GM11168 (cell line): Measurements from ENCODE around the gene CYP3A5.
"Not testable (repeated sequence)": the region's sequence is repeated elsewhere in the genome, so short reads cannot be mapped to it uniquely, and the experiment has no call there.

Experiments used
- in situ Hi-C: fragments of 300-500 bp; cut with MboI; formaldehyde crosslinking; loops from one replicate; pipeline ENCODE4 v1.12.0; 2022; ENCODE audit warnings: low sequenced_read_pairs; ENCODE audit not compliant: unreplicated experiment

Gene CYP3A5

DNA sequence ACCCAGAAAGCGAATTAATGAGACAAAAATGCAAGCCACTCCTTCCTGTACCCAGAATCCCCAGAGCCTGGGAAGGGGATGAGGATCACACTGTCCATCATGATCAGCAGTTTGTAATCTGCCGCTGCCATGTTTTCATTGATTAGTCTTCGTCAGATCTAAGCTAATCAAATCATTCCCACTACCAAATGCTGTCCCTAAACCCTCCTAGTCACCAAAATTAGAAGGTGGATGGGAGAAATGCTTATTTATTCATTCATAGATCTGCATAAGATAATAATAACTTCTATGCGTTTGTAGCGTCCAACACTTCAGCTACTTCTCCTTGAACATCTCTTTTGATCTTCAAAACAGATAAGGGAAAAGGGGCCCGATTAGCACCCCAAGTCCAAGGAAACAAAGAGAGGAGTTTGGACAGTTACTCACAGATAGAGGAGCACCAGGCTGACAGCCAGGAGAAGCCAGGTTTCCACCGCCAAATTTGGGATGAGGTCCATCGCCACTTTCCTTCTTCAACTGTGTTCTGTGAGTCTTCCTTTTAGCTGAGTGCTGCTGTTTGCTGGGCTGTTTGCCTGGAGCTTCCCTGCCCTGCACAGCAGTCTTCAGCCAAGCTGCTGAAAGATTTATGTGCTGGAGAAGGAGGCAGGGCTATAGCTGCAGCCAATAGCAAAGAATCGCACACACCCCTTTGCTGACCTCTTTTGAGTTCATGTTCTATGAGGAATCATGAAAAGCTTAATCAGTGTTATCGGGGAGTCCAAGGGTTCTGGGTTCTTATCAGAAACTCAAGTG, at the start of gene CYP3A5:
Gene CYP3A5 (minus strand): TSS at position 597 of the 792 bp plus-strand sequence. CDS start 100 bp downstream, at position 497.
- in situ Hi-C loops, result no loop called here

DNA sequence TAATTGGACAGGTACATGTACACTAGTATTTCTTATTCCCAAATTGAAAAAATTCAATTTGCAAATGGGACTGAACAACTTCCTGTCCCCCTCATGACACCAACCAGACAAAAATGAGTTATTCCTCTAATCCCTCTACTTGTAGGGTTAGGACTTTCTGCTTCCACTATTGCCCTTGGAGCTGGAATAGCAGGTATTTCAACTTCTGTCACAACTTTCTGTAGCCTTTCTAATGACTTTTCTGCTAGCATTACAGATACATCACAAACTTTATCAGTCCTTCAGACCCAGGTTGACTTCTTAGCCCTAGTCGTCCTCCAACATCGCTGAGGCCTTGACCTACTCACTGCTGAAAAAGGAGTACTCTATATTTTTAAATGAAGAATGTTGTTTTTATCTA, 48.8 kb upstream of the CYP3A5 start:
- in situ Hi-C loops, result no loop called here

DNA sequence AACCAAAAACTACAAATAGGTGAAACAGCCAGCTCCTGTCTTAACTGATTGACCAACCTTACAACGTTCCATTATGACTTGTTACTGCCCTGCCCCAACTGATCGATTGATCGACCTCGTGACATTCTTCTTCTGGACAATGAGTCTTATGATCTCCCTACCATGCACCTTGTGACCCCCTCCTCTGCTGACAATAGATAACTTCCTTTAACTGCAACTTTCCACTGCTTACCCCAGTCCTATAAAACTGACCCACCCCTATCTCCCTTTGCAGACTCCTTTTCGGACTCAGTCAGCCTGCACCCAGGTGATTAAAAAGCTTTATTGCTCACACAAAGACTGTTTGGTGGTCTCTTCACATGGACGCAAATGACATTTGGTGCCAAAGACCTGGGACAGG, 43.4 kb upstream of the CYP3A5 start:
- in situ Hi-C loops, result not testable (repeated sequence)

DNA sequence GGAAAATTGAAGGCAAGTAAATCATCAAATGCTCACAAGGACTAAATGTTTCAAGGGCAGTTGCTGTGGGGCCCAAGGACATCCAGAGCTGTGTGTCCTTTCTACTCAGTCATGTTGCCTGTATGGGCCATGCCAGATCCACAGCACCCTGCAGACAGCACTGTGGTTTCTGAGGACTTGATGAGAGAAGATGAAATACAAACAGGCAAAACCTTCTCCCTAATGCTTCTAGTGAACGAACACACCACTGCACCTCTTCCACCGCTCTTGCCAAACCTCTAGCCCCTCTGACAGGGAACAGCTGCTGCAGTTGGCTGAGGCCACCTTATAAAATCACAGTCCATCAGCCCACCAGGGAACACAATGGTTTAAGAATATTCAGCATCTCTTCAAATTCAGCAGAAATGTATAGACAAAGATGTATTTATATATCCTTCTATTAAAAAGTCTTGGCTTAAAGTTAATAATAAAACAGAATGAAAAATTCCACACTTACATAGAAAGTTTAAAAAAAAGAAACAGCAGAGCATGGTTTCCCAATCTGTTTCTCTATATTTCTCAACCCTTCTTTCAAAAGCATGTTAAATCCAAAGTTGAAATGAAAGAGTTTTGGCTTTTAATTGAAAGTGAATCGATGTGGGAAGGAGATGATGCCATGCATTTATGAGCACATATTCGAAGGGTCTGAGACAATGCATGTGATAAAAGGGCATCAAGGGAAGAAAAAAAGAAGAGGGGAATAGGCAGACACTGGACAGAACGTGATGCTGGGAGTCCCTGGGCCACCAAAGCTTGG, 41.2 kb upstream of the CYP3A5 start:
- in situ Hi-C loops, result no loop called here

DNA sequence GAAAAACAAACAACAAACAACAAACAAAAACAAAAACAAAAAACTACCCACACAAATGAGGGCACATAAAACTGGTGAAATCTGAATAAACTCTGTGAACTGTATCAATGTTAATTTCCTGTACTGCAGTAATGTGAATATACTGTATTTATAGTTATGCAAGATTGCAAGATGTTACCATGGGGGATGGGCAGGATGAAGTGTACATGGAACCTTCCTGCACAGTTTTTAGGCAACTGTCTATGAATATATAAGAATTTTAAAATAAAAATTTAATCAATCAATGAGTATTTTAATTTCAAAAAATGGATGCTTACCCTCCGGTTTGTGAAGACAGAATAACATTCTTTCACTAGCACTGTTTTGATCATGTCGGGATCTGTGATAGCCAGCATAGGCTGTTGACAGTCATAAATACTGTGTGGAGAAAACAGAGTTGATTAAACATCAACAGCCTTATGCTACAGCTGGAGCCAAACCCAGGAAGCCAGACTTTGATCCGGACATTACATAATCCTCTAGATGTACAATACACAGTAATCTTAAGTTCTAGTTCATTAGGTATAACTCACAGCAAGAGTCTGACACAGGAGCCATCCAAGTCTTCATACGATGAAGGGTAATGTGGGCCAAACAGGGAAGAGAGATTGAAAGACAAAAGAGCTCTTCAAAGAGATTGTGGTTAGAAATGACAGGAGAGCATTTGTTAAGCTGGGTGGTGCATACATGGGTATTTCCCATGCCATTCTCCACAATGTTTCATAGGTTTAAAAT, 40.4 kb upstream of the CYP3A5 start:
- in situ Hi-C loops, result no loop called here

DNA sequence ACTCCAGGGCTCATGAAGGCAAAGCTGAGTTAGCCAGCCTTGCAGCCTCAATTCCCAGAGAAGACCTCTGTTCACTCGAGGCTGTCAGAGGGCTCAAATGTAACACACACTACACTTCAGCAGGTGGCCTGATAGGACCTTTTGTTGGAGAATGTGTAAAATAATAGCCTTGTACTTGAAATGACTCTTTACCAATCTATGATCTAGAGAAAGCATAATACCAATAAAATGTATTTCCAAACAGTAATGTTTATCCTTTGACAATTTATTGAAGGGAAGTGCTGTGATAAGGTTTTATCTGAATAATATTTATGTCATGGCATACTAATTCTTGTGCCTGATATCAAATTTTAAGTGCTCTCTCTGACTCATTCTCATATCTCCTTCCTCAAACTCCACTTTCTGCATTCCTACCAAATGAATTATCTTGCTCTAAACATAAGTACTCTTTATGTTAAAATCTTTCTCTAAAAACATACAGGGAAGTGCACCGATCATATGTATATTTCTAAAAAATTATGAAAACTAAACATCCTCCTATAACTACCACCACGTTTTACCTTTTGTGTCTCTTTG, 34.3 kb upstream of the CYP3A5 start:
- in situ Hi-C loops, result no loop called here

DNA sequence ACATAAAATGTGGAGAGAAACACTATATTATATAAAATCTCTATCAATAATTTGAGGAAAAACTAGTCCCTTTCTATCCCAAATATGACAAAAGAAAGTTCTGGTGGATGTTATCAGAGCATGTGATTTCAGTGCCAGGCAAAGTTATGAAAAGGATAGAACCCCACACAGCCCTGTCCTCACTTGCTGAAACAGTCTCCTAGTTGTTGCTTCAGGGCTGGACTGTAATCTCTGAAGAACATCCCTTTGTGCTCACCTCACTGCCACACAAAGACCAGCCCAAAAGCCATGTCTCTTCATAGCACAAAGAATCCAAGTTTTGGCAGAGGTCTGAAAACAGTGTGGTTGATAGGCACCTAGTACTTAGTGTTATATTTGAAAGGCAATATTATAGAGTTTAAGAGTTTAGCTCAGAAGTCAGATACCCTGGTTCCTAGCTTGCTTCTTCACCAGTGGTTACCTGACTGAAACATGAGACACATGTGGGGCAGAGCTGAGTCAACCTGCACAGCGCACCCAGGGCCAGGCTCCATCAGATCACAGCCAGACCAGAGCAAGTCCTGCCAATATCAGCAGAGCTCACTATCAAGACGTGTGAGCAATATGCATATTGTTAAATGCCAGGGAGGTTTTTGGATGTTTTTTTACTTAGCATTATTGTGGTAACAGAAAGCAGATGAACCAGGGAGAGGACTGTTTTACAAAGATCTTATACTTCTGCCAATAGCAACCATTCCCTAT, 30.2 kb upstream of the CYP3A5 start:
- in situ Hi-C loops, result no loop called here

DNA sequence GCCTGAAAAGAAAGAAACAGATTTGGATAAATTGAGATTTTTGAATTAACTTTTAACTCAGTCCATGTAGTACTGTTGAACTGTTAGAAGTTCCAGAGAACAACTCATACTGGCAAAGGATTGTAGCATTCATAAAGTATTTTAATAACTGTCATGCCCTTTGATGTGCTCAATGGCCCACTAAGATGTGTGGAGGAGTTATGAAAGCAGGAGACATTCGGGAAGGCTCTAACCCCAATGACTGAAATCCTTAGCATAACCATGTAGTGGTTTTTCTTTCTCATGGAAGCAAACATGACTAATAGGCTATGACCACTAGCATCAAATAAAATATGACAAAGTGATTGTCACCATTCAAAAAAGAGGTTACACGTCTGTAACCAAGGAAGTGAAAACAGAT, 29.5 kb upstream of the CYP3A5 start:
- in situ Hi-C loops, result no loop called here

DNA sequence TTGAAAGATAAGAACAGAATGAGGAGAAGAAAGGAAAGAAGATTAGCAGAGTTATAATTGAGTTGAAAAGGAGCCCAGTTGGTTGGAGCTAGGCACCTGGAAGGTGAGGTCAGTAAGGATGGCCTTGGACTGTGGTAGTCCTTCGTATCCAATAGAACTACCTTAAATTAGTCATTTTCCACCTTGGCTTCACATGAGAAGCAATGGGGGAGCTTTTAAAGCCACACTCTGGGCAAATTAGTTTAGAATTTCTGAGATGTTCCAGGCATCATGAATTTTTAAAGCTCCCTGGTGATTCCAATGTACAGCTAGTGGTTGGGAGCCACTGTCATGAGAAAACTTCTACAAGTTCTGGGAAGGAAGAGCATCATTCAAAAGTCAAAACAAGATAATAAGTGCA, 27.3 kb upstream of the CYP3A5 start:
- in situ Hi-C loops, result no loop called here

DNA sequence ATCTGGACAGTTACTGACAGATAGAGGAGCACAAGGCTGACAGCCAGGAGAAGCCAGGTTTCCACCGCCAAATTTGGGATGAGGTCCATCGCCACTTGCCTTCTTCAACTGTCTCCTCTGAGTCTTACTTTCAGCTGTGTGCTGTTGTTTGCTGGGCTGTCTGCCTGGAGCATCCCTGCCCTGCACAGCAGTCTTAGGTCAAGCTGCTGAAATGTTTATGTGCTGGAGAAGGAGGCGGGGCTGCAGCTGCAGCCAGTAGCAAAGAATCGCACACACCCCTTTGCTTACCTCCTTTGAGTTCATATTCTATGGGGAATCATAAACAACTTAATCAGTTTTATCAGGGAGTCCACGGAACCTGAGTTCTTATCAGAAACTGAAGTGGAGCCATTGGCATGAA, 20.1 kb upstream of the CYP3A5 start:
- in situ Hi-C loops, result no loop called here

DNA sequence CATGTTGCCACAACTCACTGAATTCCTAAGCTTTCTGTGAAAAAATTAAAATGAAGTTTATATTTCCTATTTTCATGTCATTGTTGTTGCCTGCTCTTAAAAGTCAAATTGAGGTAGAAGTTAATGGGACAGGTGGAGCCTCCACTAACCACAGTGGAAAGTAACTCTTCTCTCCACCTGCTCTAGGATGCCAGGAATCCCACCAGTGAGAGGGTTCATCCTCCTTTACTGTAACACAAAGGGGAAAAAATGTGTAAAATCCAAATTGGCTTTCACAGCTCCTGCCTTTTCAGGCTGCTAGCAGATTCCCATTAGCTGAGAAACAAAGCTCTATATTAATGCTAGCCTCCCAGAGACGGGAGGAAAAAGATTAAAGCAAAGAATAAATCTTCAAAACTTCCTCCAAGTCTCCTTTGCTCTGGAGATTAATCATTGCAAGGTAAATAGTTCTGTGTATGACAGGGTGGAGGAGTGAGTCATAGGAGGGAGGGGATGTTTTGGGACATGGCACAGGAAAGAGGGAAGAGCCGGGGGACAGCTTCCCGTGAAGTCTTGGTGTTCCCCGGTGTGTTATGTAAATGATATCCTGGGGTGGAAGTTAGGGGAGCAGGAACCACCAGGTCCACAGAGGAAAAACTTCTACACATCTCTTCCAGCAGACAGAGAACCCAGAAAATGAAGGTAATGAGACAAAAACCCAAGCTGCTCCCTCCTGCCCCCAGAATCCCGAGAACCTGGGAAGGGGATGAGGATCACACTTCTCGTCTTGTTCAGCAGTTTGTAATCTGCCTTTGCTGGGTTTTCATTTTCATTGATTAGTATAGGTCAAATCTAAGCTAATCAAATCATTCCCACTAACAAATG, 19.3 kb upstream of the CYP3A5 start:
- in situ Hi-C loops, result not testable (repeated sequence)

DNA sequence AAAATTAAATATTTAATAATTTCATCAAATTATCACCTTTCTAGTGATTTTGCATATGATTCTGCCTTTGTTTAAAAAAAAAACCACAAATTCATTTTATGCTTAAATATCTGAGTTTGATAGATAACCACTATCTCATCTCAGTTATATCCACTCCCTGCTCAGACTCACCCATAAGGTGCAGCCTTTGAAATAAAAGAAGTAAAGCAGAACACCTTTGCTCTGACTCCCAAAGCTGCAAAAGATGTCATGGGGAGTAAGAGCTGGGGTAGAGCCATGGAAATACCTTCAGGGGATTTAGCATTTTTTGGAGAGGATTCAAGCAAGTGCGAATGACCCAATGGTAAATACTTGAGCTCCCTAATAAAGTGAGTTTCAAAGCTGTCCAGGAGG, 15.1 kb upstream of the CYP3A5 start:
- in situ Hi-C loops, result no loop called here

DNA sequence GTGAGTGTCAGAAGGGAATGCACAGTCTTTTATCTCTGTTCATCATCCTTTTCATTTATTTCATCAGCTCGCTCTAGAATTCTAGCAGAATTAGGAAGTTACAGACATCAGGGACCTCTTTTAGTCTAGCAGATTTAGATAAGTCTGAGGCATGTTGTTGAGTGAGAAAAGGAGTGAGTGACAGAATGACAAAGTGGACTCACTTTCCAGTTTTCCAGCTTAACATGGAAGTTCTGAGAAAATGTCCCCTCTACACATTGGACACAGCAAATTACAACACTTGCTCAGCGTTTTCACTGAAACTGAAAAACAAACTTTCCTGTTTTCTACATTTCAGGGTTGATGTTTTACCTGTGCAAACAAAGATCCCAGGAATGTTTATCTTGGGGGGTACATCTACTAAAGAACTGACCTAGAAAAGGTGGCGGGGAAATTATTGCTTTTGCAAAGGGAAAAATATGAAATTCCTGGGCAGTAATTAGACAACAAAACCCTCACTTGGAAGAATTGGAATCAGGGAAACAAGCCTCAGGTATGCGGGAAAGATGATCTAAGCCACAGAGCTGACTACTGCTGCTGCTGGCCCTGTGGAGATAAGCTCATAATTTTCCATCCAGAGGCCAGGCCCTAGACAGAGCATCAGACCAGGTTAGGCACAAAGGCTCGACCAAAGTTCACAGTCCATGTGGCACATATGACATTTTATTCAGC, 14.6 kb upstream of the CYP3A5 start:
- in situ Hi-C loops, result no loop called here

DNA sequence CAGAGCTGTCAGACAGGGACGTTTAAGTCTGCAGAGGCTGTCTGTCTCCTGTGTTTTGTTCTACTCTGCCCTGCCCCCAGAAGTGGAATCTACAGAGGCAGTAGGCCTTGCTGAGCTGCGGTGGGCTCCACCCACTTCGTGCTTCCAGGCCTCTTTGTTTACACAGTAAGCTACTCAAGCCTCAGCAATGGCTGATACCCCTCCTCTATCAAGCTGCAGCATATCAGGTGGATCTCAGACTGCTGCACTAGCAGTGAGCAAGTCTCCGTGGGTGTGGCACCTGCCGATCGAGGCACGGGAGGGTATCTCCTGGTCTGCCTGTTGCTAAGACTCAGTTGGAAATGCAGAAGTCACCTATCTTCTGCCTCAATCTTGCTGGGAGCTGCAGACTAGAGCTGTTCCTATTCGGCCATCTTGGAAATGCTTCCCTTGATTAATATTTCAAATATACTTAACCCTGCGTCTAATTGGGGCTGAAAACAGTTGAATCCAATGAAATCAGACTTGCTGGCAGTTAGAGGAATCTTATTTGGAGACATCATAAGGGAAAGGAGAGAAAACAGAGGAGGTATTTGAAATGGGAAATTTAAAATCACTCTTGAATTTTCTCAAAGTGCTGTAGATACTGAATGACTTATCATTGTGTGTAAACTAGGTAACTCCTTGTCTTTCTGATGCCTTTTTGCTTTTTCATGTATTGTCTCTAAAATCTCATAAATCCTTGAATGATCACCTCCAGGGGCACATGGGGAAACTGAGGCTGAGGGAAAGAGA, 13.8 kb upstream of the CYP3A5 start:
- in situ Hi-C loops, result no loop called here

DNA sequence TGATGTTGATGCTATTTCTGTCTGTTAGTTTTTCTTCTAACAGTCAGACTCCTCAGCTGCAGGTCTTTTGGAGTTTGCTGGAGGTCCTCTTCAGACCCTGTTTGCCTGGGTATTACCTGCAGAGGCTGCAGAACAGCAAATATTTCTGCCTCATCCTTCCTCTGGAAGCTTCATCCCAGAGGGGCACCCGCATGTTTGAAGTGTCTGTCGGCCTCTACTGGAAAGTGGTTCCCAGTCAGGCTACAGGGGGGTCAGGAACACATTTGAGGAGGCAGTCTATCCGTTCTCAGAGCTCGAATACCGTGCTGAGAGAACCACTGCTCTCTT, 13.3 kb upstream of the CYP3A5 start:
- in situ Hi-C loops, result no loop called here

DNA sequence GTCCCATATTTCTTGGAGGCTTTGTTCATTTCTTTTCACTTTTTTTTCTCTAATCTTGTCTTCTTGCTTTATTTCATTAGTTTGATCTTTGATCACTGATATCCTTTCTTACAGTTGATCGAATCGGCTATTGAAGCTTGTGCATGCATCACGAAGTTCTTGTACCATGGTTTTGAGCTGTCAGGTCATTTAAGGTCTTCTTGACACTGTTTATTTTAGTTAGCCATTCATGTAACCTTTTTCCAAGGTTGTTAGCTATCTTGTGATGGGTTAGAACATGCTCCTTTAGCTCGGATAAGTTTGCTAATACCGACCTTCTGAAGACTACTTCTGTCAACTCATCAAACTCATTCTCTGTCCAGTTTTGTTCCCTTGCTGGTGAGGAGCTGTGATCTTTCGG, 12.8 kb upstream of the CYP3A5 start:
- in situ Hi-C loops, result not testable (repeated sequence)

DNA sequence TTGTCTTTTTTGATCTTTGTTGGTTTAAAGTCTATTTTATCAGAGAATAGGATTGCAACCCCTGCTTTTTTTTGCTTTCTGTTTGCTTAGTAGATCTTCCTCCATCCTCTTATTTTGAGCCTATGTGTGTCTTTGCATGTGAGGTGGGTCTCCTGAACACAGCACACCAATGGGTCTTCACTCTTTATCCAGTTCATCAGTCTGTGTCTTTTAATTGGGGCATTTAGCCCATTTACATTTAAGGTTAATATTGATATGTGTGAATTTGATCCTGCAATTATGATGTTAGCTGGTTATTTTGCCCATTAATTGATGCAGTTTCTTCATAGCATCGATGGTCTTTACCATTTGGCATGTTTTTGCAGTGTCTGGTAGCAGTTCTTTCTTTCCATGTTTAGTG, 11.9 kb upstream of the CYP3A5 start:
- in situ Hi-C loops, result not testable (repeated sequence)

DNA sequence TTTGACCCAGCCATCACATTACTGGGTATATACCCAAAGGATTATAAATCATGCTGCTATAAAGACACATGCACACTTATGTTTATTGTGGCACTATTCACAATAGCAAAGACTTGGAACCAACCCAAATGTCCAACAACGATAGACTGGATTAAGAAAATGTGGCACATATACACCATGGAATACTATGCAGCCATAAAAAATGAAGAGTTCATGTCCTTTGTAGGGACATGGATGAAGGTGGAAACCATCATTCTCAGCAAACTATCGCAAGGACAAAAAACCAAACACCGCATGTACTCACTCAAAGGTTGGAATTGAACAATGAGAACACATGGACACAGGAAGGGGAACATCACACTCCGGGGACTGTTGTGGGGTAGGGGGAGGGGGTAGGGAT, 11.1 kb upstream of the CYP3A5 start:
- in situ Hi-C loops, result not testable (repeated sequence)
